GM19351 (cell line): ENCODE measurements around the gene PEX7.
A peak's percentile ranks its signal among the peaks of the same experiment; 100 is the strongest.
"Not testable (repeated sequence)": the region's sequence is repeated elsewhere in the genome, so short reads cannot be mapped to it uniquely, and the experiment has no call there.

Experiments used
- ATAC-seq: cut with Tn5 transposase; IDR thresholded peaks from one replicate; pipeline ENCODE4 v1.9.1; 2021; ENCODE audit warnings: mild to moderate bottlenecking, moderate library complexity; ENCODE audit not compliant: unreplicated experiment

The PEX7 gene

GRCh38 chr6:136822376-136823127 is at the start of gene PEX7:
TSS of gene PEX7 (plus strand) at chr6:136822592. CDS start at chr6:136822666, 74 bp downstream.
- ATAC-seq = peak; percentile 97

- ATAC-seq = peak; percentile 79
These were observed 49.5 kb upstream of the PEX7 start for GRCh38 chr6:136772685-136773472.

- no peak for ATAC-seq
These were observed 49.0 kb upstream of the PEX7 start for GRCh38 chr6:136773473-136773796.

- ATAC-seq = no peak
These were observed 48.0 kb upstream of the PEX7 start for GRCh38 chr6:136774228-136775041.

- ATAC-seq = no peak
These were observed 47.3 kb upstream of the PEX7 start for GRCh38 chr6:136775081-136775480.

- no peak for ATAC-seq
These were observed 46.8 kb upstream of the PEX7 start for GRCh38 chr6:136775548-136775947.

GRCh38 chr6:136777651-136778050 is 44.7 kb upstream of the PEX7 start:
- ATAC-seq = no peak

GRCh38 chr6:136779682-136780081 is 42.7 kb upstream of the PEX7 start:
- no peak for ATAC-seq

- ATAC-seq = no peak
These were observed 41.4 kb upstream of the PEX7 start for GRCh38 chr6:136780972-136781371.

- ATAC-seq = no peak
These were observed 40.2 kb upstream of the PEX7 start for GRCh38 chr6:136782021-136782770.

- no peak for ATAC-seq
These were observed 39.4 kb upstream of the PEX7 start for GRCh38 chr6:136783021-136783420.

- ATAC-seq = peak; percentile 79
These were observed 38.7 kb upstream of the PEX7 start for GRCh38 chr6:136783495-136784270.

GRCh38 chr6:136784271-136784664 is 38.1 kb upstream of the PEX7 start:
- ATAC-seq = no peak

GRCh38 chr6:136784910-136785746 is 37.3 kb upstream of the PEX7 start:
- ATAC-seq = peak; percentile 35

GRCh38 chr6:136786658-136787057 is 35.7 kb upstream of the PEX7 start:
- ATAC-seq = no peak

- ATAC-seq = no peak
These were observed 34.7 kb upstream of the PEX7 start for GRCh38 chr6:136787726-136788068.

GRCh38 chr6:136788069-136788902 is 34.1 kb upstream of the PEX7 start:
- ATAC-seq = no peak

GRCh38 chr6:136789440-136789839 is 33.0 kb upstream of the PEX7 start:
- ATAC-seq = not testable (repeated sequence)
